Heart left ventricle (tissue), 16 donors: ENCODE results near the gene KLK2. TPM values are rescaled to one million over a fixed set of nuclear protein-coding genes. Genes with fewer than 3 reads are reported as not detected.

Experiments
- ATAC-seq, 4 donors: fragments of 200-7000 bp; cut with Tn5 transposase; one replicate each; pipeline ENCODE4 v1.9.1; 2020 to 2022; ENCODE audit warnings: moderate library complexity in 4 of 4, mild to moderate bottlenecking in 3 of 4, moderate number of reproducible peaks in 1 of 4
- DNase-seq, 5 donors: peaks; one replicate each; pipeline ENCODE4 v3.0.0-alpha.2; 2020
- H3K27ac ChIP-seq, 12 donors: fragments of 200-600 bp; sonication (generic) in 4 of 12; one replicate each; pipeline versions ENCODE4 v1.5.0 to v1.8.0; 2016 to 2022; ENCODE audit warnings: mild to moderate bottlenecking in 2 of 12
- H3K27me3 ChIP-seq, 9 donors: fragments of 200-600 bp; sonication (generic) in 2 of 9; one replicate each; pipeline versions ENCODE4 v1.5.1 to v1.8.0; 2016 to 2022; ENCODE audit warnings: mild to moderate bottlenecking in 3 of 9
- H3K36me3 ChIP-seq, 9 donors: fragments of 200-600 bp; sonication (generic) in 2 of 9; one replicate each; pipeline versions ENCODE4 v1.5.0 to v1.8.0; 2018 to 2022; ENCODE audit warnings: mild to moderate bottlenecking in 2 of 9
- H3K4me1 ChIP-seq, 12 donors: fragments of 200-600 bp; sonication (generic) in 4 of 12; one replicate each; pipeline versions ENCODE4 v1.5.0 to v1.8.0; 2016 to 2022; ENCODE audit warnings: mild to moderate bottlenecking in 3 of 12
- H3K4me3 ChIP-seq, 12 donors: fragments of 200-600 bp; sonication (generic) in 4 of 12; one replicate each; pipeline versions ENCODE4 v1.5.0 to v1.8.0; 2017 to 2022; ENCODE audit warnings: mild to moderate bottlenecking in 9 of 12, moderate library complexity in 4 of 12
- H3K9me3 ChIP-seq, 12 donors: fragments of 200-600 bp; sonication (generic) in 4 of 12; one replicate each; pipeline versions ENCODE4 v1.5.0 to v1.8.0; 2016 to 2022; ENCODE audit warnings: mild to moderate bottlenecking in 1 of 12
- POLR2A ChIP-seq, 2 donors: fragments of 450-650 bp; IDR thresholded peaks; one replicate each; pipeline ENCODE4 v1.6.1; 2017; ENCODE audit warnings: antibody characterized with exemption in 2 of 2, mild to moderate bottlenecking in 2 of 2, moderate library complexity in 2 of 2
- WGBS, 4 donors: extraction: QIAGEN DNeasy Blood & Tissue Kit in 2 of 4; methylation state at CpG; one replicate each; pipeline versions ENCODE4 v1.1.5 to v1.1.7; 2013 to 2018; 5-methylcytosine and 5-hydroxymethylcytosine counted together
- intact Hi-C, 10 donors: fragments of 100-400 bp; cut with DNase I; formaldehyde crosslinking; loops; one replicate each; pipeline versions ENCODE4 v1.11.1 to v1.14.2; 2022
- polyA plus RNA-seq, 2 donors: library from polyadenylated mRNA; stranded (reverse); fragments of 200-250 nt; gene quantifications; one replicate each; pipeline ENCODE4 v1.2.3, GENCODE V29; 2013
- total RNA-seq, 9 donors: library from RNA; depleted of rRNA in 2 of 9; stranded (reverse); fragments of >200 nt in 2 of 9; fragmentation: NEBNext Ultra II Directional in 3 of 9; extraction: Animal tissue kit (Norgen Biotek cat#: 25700) in 3 of 9; gene quantifications; one replicate each; pipeline versions ENCODE4 v1.1.0 to v1.2.4, GENCODE V29; 2016 to 2023
- TF ChIP-seq, protein P1 (sequence below), 12 donors: fragments of 200-600 bp; sonication (generic) in 4 of 12; IDR thresholded peaks; one replicate each; pipeline versions ENCODE4 v1.5.0 to v1.8.0; 2018 to 2022; ENCODE audit warnings: antibody characterized with exemption in 12 of 12, mild to moderate bottlenecking in 5 of 12
- donor health status: ischemic (EF 13 %, LVEDD 7.1; RV severe dilation, severe dysfunction).
- donor health status: healthy with polysubstance abuse.
- donor health status: DM: no; HTN: yes; CAD: no.
- donor health status: DM: no; HTN: no; CAD: no.
- donor health status: ischemic (EF 25% LVEDD 6.9; RV normal size, moderate dysfunction).
- donor health status: ischemic (EF 25% LVEDD 5.7; RV mildly dilated, moderate dysfunction).
- donor health status: healthy.
- donor health status: DM: yes; HTN: yes; CAD: no.
- donor health status: ischemic (EF 35%, LVEDD 5.7; RV mildly dilated, moderate dysfunction).
- donor health status: nonischemic (EF 11% LVEDD 7.7; RV severe dilation, severe dysfunction).
- donor health status: DM: yes; HTN: yes; CAD: no.
- donor health status: PGD.
- donor health status: ischemic (EF 29% LVEDD 5.4; RV normal size, mild dysfunction).
- donor health status: nonischemic (EF 23%, LVEDD 6.1; RV moderate dilation, normal function).

Gene KLK2
- total and polyA plus RNA-seq, 11 donors = not detected

DNA sequence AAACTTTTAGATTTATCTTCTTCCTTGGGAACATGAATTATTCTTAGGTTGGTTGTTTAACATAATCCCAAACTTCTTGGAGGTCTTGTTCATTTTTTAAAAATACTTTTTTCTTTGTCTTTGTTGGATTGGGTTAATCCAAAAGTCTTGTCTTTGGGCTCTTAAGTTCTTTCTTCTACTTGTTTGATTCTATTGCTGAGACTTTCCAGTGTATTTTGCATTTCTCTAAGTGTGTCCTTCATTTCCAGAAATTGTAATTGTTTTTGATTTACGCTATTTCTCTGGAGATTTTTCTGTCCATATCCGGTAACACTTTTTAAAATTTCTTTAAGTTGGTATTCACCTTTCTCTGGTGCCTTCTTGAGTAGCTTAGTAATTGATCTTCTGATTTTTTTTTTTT is 30.0 kb upstream of the KLK2 start:
- Histone ChIP-seq H3K9me3 (peaks cover 0 to 28% (median 4%) of the 10 kb centered on the region in 12 donors), H3K27ac (no peak overlapping the region), H3K27me3 (peaks cover 0 to 5% (median 0%) of the 10 kb centered on the region in 9 donors), H3K4me3 (no peak overlapping the region), H3K36me3 (no peaks in the 10 kb centered on the region), H3K4me1 (no peaks in the 10 kb centered on the region)
- intact Hi-C loops = no loop called here
- 91 to 96% (median 95%) methylated on average over 2 of the region's 2 CpGs for WGBS, 4 donors
- no peak for TF ChIP-seq POLR2A (IDR thresholded peaks at IDR 0.05)
- TF ChIP-seq, protein P1, sequence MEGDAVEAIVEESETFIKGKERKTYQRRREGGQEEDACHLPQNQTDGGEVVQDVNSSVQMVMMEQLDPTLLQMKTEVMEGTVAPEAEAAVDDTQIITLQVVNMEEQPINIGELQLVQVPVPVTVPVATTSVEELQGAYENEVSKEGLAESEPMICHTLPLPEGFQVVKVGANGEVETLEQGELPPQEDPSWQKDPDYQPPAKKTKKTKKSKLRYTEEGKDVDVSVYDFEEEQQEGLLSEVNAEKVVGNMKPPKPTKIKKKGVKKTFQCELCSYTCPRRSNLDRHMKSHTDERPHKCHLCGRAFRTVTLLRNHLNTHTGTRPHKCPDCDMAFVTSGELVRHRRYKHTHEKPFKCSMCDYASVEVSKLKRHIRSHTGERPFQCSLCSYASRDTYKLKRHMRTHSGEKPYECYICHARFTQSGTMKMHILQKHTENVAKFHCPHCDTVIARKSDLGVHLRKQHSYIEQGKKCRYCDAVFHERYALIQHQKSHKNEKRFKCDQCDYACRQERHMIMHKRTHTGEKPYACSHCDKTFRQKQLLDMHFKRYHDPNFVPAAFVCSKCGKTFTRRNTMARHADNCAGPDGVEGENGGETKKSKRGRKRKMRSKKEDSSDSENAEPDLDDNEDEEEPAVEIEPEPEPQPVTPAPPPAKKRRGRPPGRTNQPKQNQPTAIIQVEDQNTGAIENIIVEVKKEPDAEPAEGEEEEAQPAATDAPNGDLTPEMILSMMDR (IDR thresholded peaks at IDR 0.05) = no peak
- DNase-seq (no peak), ATAC-seq (no peak)

DNA sequence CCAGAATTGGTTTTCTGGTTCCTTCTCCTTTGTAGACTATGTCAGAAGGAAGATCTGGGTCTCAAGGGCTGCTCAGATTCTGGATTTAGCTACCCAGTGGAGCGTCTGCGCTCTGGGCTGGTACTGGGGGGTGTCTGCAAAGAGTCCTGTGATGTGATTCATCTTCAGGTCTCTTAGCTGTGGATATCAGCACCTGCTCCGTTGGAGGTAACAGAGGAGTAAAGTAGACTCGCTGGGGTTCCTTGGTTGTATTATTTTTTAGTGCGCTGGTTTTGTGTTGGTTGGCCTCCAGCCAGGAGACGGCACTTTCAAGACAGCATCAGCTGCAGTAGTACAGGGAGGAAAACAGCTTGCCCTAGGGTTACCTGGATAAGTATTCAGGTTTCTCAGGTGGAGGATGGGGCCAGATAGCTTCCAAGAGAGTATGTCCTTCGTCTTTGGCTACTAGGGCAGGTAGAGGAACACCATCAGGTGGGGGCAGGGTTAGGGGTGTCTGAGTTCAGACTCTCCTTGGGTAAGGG is 29.5 kb upstream of the KLK2 start:
- Histone ChIP-seq H3K9me3 (peaks cover 0 to 28% (median 4%) of the 10 kb centered on the region in 12 donors), H3K4me3 (no peak overlapping the region), H3K4me1 (no peaks in the 10 kb centered on the region), H3K27ac (no peak overlapping the region), H3K27me3 (peaks cover 0 to 10% (median 0%) of the 10 kb centered on the region in 9 donors), H3K36me3 (no peaks in the 10 kb centered on the region)
- ATAC-seq = no peak
- 69 to 78% (median 75%) methylated on average over 7 of the region's 7 CpGs for WGBS, 4 donors
- intact Hi-C loops = no loop called here
- TF ChIP-seq POLR2A (IDR thresholded peaks at IDR 0.05) = no peak
- TF ChIP-seq, protein P1 (IDR thresholded peaks at IDR 0.05) = no peak
- no peak for DNase-seq

DNA sequence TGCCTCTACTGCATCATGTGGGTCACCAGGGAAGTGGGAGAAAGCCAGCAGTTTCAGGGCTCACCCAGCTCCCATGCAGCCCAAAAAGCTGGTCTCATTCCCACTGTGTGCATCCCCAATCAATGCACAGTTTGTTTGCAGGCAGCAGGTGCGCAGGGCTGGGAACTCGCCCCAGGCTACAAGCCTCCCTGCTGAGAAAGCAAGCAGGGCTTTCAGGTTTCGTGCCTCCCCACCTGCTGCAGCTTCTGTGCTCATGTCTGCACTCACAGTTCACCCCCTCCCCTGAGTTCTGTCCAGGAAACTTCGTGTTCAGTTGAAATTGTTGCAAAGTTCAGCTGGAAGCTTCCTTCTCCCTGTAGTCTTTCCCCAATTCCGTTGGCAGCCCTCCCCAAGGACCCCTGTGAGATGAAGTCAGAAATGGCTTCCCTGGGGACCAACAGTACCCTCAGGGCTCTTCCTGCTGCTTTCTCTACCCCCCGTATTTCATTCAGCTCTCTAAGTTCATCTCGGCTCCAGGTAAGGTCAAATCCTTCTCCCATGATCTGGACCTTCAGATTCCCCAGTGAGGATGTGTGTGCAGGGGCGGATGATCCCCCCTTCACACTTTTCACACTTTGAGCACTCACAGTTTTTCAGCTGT is 28.8 kb upstream of the KLK2 start:
- Histone ChIP-seq H3K4me3 (no peak overlapping the region), H3K27ac (no peak overlapping the region), H3K4me1 (no peaks in the 10 kb centered on the region), H3K27me3 (peaks cover 0 to 14% (median 0%) of the 10 kb centered on the region in 9 donors), H3K9me3 (peaks cover 0 to 28% (median 4%) of the 10 kb centered on the region in 12 donors), H3K36me3 (no peaks in the 10 kb centered on the region)
- WGBS, 4 donors = 56 to 64% (median 61%) methylated on average over 8 of the region's 8 CpGs
- TF ChIP-seq, protein P1 (IDR thresholded peaks at IDR 0.05) = no peak
- no peak for TF ChIP-seq POLR2A (IDR thresholded peaks at IDR 0.05)
- intact Hi-C loops = no loop called here
- no peak for ATAC-seq
- DNase-seq = no peak

DNA sequence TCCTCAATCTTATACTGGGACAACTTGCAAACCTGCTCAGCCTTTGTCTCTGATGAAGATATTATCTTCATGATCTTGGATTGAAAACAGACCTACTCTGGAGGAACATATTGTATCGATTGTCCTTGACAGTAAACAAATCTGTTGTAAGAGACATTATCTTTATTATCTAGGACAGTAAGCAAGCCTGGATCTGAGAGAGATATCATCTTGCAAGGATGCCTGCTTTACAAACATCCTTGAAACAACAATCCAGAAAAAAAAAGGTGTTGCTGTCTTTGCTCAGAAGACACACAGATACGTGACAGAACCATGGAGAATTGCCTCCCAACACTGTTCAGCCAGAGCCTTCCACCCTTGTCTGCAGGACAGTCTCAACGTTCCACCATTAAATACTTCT is 22.5 kb upstream of the KLK2 start:
- no peaks in the 10 kb centered on the region for H3K4me1 ChIP-seq
- intact Hi-C loops = no loop called here
- no peak overlapping the region for H3K4me3 ChIP-seq
- no peak for ATAC-seq
- no peak overlapping the region for H3K27ac ChIP-seq
- no peak for DNase-seq
- H3K9me3 ChIP-seq = no peaks in the 10 kb centered on the region
- peaks cover 0 to 30% (median 8%) of the 10 kb centered on the region in 9 donors for H3K27me3 ChIP-seq
- TF ChIP-seq POLR2A (IDR thresholded peaks at IDR 0.05) = no peak
- TF ChIP-seq, protein P1 (IDR thresholded peaks at IDR 0.05) = no peak
- WGBS, 4 donors = 46 to 61% (median 51%) methylated on average over 3 of the region's 3 CpGs
- no peaks in the 10 kb centered on the region for H3K36me3 ChIP-seq
